NCI-H1417 treated with DMSO at 0.1 percent for 48 hours (cell line): ENCODE measurements around the gene MARCKSL1.
"Not testable (repeated sequence)": the region's sequence is repeated elsewhere in the genome, so short reads cannot be mapped to it uniquely, and the experiment has no call there.

Experiments
- DNase-seq: peaks from one replicate; lab custom pipeline; 2025; lab: John Stamatoyannopoulos, UW

MARCKSL1 gene, protein sequence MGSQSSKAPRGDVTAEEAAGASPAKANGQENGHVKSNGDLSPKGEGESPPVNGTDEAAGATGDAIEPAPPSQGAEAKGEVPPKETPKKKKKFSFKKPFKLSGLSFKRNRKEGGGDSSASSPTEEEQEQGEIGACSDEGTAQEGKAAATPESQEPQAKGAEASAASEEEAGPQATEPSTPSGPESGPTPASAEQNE

DNA sequence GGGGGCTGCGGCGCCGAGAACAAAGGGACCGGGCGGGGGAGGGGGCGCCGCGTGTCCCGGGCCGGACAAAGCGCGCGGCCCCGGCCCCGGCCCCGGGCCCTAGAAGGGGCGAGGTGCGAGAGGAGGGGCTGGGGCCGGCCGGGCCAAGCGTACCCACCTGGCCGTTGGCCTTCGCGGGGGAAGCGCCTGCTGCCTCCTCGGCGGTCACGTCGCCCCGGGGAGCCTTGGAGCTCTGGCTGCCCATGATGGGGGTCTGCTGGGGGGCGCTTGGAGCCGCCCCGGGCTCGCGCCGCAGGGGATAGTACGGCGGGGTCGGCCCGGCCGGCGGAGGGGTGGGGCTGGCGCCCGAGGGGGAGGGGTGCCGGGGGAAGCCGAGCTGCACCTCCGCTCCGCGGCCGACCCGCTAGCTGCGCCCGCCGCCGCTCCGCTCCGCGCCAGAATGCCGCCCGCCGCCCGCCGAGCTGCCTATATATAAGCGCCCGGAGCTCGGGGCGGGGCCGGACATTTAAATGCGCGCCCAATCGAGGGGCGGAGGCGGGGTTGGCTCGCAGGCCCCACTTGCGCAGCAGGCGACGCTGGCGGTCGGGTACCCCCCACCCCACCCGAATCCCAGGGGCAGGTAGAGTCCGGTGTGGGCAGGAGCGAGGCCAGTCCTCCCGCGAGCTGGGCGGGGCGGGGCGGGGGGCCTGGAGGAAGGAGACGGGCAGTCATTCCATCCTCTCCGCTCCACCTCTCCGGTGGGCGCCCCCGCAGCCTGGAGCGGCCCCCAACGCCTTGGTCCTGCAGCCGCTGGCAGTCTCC, at the start of gene MARCKSL1:
Gene MARCKSL1, minus strand, starts transcription at position 444 of the 801 bp plus-strand sequence. Its CDS starts 200 bp downstream, at position 244.
- peak; percentile 16 for DNase-seq

DNA sequence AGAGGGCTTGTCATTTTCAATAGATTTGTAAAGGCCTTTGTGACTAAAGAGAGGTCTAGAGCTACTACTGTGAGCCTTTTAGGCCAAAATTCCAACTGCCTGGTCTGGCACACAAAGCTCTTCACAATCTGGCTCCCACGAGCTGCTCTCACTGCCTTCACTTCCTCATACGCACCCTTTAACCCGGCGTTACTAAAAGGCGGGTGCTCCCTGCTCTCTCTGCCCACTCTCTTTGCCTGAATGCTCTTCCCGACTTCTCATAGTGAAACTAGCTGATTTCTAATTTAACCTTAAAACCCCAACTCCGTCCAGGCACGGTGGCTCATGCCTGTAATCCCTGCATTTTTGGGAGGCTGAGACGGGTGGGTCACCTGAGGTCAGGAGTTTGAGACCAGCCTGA, 44.0 kb upstream of the MARCKSL1 start:
- no peak for DNase-seq

DNA sequence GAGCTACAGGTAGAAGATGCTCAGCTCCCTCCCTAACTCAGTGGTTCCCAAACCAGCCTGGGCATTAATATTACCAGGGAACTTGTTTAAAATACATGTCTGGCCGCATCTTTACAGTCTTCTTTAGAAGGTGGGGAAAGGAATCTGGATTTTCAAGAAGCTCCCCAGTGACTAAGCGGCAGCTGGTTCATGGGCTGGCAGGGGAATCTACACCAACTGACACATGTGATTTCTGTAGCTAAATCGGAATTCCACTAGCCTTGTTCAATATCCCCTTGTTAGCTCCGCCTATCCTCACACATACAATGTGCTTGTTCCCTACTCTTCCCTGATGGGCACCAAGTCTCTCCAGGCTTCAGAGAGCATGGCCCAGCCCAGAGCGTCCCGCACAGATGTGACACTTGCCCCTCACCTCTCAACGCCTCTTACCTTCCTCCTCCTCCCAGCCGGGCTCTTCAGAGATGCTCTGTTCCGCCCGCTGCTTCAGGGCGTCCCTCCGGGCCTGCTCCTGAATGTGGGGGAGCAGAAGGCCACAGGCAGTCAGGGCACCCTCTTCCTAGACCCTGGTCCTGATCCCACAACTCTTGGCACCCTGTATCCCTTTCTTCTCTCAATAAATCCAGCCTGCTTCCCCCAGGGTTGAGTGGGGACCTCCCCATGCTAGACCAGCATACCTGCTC, 41.6 kb upstream of the MARCKSL1 start:
- no peak for DNase-seq

DNA sequence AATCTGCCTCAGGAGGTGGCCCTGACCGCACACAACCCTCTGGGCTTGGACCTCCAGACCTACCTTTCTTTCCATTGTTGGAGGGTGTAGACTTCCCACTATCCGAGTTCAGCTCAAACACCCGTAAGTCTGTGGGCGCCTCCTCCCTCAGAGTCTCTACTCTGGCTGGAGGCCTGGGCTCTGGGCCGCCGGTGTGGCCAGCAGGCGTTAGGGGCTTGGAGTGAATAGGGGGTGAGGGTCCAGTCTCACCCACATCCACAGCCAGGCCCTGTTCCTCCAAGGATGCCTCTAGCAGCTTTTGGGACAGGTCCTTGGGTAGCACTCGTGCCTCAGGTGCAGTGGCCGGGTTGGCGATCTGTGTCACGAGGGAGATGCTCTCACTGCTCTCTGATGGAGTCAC, 40.2 kb upstream of the MARCKSL1 start:
- no peak for DNase-seq

DNA sequence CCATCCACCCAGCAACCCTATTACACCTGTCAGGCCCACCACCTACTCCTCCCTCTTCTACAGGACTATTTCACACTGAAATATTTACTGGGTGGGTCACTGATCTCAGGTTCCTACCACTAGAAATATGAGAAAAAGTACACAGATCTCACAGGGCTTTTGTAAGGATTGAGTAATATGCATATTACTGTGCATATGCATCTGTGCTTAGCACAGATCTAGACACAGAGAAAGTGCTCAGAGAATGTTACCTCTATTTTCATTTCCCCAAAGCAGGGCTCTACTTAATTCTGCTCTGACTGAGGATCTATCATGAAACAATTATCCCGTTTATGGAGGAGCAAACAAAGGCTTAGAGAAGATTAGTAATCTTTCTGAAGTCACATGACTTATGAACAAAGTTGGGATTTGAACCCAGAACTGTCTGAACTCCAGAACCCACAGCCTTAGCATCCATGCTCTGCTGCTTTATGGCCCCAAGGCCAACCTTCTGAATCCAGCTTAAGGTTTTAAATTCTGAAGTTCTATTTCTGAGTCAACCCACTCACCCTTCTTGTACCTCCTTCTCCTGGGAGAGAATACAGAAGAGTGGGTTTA, 38.1 kb upstream of the MARCKSL1 start:
- DNase-seq: no peak

DNA sequence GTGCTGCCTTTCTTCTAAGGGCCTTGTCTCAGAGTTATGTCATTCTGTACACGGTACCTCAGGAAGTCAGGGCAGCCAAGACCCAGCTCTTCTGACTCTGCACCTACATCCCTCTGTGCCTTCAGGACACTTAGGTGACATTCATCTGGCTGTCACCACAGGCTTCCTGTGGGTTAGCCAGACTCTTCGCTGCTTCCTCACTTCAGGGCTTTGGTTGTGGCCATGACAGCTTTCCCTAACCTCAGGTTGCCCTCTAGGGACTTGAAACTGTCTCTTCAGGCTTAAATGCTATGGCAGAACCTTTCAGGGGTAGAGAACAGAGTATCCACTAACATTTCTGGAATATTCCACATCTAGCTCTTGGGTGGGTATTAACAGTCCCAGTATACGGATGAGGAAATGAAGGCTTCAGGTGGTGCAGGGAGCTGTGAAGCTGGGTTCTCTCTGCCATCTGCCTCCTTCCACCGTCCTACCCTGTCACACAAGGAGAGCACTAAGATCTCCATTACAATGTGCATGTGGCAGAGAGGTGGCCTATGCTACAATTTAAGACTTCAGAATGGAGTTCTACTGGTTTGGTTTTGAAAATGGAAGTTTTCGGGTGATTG, 36.2 kb upstream of the MARCKSL1 start:
- no peak for DNase-seq

DNA sequence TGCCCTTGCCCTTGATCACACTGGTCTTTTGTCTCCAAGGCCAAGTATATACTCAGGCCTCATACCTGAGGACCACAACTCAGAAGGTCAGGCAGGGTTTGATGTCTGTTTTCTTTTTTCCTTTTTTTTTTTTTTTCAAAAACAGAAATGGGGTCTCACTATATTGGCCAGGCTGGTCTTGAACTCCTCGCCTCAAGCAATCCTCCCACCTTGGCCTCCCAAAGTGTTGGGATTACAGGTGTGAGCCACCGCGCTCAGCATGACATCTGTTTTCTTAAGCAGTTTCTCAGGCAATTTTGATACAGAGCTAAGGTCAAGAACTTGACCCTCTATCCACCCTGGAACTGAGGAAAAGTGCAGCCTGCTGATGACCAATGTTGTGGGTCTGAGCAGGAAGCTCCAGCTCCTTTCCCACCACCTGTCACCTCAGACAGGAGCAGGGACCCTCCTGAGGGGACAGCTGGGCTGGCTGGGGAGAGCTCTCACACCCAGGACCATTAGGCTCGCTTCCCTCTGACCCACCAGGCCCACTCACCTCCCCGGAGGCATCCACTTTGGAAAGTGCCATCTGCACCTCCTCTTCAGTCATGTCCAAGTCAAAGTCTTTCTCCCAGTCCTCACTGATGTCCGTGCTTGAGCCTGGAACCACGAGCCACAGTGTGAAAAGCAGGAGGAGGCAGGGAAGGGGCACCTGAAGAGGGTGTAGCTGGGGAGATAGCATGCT, 32.0 kb upstream of the MARCKSL1 start:
- DNase-seq: no peak

DNA sequence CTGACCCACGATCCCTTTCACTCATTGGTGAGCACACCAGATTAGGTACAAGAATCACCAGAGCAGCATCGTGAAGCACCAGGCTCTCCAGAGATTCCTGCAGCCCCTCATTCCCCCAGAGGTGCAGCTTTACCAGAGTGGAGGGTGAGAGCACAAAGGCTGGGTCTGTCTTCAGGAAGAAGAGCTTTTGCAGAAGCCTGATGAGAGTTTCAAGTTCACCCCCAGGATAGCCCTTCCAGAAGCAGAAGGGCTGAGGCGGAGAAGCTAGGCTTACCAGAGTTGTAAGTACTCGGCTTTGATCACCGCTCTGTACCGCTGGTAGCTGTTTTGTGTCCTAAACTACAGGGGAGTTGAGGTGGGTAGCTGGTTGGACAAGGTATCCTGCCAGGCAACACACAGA, 29.4 kb upstream of the MARCKSL1 start:
- no peak for DNase-seq

DNA sequence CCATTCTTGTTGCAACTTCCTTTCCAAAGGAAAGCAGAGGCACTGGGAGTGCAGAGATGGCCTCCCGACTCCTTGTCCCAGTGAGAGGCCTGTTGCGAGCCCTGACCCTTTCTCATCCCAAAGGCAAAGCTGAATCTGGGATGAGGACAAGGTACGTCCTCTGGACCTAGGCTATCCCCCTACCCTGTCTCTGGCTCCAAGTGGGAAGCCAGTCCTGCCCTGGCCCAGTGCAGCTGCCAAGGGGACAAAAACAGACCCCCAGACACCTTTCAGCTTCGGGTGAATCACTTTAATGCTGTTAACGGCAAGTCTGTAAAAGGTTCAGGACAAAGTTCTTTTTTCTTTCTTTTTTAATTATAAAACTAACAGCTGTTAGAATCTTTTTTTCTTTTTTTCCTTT, 28.8 kb upstream of the MARCKSL1 start:
- no peak for DNase-seq

DNA sequence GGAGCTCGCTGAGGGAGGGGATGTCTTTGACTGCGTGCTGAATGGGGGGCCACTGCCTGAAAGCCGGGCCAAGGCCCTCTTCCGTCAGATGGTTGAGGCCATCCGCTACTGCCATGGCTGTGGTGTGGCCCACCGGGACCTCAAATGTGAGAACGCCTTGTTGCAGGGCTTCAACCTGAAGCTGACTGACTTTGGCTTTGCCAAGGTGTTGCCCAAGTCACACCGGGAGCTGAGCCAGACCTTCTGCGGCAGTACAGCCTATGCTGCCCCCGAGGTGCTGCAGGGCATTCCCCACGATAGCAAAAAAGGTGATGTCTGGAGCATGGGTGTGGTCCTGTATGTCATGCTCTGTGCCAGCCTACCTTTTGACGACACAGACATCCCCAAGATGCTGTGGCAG, 27.7 kb upstream of the MARCKSL1 start:
- DNase-seq: no peak

DNA sequence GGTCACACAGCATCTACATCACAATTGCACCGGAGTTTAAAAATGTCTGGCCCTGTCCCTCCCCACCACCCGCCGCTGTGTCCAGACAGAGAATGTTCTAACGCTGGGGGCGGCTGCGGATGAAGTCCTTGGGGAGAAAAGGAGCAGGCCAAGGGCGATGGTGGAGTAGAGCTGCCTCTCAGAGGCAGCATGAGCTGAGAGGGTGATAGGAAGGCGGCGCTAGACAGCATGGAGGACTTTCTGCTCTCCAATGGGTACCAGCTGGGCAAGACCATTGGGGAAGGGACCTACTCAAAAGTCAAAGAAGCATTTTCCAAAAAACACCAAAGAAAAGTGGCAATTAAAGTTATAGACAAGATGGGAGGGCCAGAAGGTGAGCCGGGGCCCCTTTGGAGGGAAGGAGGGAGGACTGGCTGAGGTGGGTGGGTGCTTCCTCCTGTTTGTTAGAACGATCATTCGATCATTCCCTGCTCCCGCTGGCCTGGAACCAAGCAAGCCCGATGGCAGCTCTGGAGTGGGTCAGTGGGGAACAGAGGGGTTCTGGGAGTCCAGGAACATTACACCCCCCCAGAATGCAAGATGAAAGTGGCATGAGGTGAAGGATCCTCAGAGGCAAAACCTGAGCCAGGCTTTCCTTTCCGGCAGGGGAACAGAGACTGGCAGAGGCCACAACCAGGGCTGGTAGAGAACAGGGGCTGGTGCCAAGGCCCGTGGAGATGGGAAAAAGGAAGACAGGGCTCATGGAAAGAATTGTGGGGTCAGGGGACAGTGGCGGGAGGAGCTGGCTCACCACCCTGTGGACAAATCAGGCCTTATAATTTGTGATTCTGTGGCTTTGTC, 26.7 kb upstream of the MARCKSL1 start, which contains the start of the genes FAM229A and TSSK3:
Gene FAM229A, minus strand, starts transcription at position 12 of the 840 bp plus-strand sequence. CDS start 394 bp downstream, outside the sequence.
Gene TSSK3, plus strand, starts transcription at position 66 of the 840 bp plus-strand sequence. Its CDS starts 163 bp downstream, at position 229.
- no peak for DNase-seq

DNA sequence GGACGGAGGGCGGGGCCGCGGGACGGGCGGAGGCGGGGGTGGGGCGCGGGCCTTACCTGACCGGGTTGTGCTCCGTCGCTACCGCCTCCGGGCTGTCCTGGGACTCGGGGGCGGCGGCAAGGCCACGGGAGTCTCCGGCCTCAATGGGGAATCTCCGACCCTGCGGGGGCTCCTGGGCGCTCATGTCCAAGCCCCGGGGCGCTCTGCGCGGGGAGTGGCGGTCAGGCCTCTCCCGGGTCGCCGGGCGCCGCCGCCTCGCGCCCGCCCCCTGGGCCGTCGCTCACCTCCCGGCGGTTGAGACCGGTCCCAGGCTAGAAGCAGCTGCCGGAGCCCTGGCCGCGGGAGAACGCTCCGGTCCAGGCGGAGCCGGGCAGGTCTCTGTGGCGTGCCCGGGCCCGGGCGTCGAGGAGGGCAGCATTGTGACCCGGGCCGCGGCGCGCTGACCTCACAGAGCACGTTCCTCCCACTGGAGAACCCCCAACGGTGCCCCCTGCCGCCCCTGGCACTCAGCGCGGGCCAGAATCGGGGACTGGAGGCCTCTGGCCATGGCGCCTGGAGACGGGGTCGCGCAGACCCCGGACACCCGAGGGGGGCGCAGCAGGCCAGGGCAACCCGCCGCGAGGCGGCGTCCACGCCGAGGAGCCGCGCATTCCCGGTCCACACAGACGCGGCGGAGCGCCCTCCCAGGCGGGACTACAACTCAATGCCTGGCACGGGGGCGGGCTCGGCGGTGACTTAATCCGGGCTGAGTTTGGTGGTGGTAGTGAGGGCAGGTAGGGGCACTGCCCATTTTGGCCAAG, 25.8 kb upstream of the MARCKSL1 start:
- no peak for DNase-seq

DNA sequence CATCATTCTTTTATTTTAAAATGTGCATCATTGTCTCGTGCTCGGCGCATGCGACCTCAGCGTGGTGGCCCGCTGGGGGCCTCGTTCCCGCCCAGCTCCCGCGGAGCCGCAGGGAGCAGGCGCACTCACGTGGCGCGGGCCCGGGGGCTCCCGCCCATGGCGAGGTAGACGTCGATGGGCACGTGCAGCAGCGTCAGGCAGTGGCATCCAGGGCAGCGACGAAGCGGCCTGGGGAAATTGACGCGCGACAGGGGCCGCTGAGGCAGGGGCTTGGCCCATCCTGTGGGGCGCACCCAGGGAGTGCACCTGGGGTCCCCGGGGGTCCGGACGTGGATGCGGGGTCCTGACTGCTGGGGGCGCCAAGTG, 25.3 kb upstream of the MARCKSL1 start:
- no peak for DNase-seq

DNA sequence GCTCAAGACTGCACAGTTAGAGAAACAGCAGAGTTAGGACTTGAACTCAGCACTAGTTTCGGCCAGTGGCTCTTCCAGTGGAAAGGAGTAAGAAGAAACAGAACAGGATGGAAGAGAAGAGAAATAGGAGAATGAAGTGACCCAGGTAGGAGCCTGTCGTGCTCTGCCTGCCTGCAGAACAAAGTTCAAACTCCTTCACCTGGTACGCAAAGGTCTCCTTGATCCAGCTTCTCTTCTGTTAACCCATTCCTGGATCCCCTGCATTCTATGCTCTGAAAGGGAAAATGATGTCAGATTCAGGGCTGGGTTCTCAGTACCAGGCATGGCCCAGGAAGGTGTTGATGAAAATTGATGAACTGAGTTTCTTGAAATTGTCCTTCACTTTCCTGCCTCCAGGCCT, 22.4 kb upstream of the MARCKSL1 start:
- DNase-seq: no peak

DNA sequence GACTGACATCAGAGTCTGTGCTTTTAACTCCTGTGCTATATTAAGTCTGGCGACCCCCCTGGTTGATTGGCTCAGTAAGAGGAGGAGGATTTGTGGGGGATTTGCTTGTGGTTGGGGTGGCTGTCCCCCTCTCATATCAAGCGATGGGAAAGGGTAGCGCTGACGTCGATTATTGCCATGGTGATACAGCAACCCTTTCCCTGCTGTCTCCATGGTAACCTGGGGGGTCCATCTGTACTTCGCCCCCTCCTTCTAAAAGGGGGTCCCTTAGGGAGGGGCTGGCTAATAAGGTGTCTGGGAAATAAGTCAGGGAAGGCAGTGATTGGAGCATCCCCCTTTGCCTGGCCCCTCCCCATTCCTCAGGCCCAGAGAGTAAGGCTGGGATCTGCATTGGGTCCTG, 21.6 kb upstream of the MARCKSL1 start:
- DNase-seq: no peak

DNA sequence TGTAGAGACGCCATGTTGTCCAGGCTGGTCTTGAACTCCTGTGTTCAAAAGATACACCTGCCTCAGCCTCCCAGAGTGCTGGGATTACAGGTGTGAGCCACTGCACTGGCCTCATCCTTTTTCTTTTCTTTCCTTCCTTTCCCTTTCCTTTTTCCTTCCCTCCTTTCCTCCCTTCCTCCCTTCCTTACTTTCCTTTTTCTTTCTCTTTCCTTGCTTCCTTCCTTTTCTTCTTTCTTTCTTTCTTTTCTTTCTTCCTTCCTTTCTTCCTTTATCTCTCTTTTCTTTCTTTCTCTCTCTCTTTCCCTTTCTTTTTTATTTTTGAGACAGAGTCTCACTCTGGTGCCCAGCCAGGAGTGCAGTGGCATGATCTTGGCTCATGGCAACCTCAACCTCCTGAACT, 20.4 kb upstream of the MARCKSL1 start:
- DNase-seq: no peak

DNA sequence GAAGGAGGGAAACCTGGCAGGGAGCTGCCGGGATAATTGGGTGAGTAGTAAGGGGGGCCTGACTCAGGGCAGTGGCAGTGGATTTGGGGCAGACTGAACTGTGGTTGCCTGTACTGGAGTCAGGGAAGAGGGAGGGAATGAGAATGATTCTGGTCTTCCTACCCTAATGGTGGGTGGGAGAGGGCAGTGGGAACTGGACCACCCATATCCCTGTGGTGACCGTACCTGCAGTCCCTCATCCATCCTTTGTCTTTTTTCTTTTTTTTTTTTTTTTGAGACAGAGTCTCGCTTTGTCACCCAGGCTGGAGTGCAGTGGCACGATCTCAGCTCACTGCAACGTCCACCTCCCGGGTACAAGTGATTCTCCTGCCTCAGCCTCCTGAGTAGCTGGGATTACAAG, 19.7 kb upstream of the MARCKSL1 start:
- not testable (repeated sequence) for DNase-seq

DNA sequence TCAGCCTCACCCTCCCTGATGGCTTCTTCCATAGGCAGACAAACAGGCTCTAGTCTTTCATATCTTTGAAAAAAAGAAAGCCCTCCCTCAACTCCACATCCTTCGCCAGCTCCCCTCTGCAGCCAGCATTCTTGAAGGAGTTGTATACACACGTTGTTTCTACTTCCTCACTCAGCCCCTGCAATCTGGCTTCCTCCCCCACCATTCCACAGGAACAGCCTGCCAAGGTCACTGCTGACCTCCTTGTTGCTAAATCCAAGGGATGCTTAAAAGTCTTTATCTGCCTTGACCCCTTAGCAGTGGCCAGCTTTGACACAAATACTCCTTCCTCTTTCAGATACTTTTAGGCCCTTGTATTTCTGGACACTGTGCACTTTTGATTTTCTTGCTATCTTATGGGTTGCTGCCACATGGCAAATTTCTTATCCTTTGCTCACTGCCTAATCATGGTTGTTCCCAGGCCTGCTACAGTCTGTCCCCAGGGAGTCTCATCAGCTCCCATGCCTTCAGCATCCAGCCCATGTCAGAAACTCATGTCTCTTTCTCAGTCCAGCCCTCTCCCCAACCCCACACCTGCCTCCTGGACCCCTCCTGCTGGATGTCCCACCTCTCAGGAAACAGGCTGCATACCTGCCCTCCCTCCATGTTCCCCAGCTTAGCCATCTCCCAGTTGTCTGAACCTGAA, 18.0 kb upstream of the MARCKSL1 start:
- no peak for DNase-seq

DNA sequence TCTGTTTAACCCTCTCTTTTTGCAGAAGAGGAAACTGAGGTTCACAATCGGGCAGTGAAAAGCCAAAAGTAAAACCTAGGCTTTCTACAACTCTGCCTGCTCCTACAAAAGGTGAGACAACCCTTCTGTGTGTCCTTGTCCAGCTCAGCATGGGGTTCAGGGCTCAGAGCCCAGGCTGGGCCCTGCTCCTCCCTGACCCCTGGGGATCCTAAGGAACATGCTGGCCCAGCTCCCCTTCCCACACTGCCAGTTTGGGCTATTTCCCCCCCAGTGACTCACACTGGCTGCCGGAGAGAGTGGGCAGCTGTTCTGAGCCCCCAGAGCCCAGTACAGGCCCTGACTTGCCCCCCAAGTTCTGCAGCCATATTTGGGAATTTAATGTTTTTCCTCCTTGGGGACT, 17.4 kb upstream of the MARCKSL1 start:
- DNase-seq: no peak
